ENCODE measurements around the gene MTHFD1L. TPM values are rescaled to one million over a fixed set of nuclear protein-coding genes. Genes with fewer than 3 reads are reported as not detected.

Gene MTHFD1L
- total and polyA plus RNA-seq, 9 donors, result 17.3 to 26.9 (median 24.9) TPM

- Histone ChIP-seq H3K27ac (ENCODE audit: low read length) (no peak overlapping the region), H3K27me3 (ENCODE audit: control insufficient read depth, insufficient read depth, low read length) (no peaks in the 10 kb centered on the region), H3K36me3 (ENCODE audit: control insufficient read depth, insufficient read depth, low read length) (no peaks in the 10 kb centered on the region), H3K4me1 (ENCODE audit: control insufficient read depth, insufficient read depth, low read length) (peaks cover 12% of the 10 kb centered on the region), H3K9me3 (replicated peaks; ENCODE audit: control insufficient read depth, low read depth, low read length) (no peaks in the 10 kb centered on the region), H3K4me3 (ENCODE audit: low read length) (no peak overlapping the region)
- 86% methylated on average over 6 of the region's 7 CpGs for WGBS (ENCODE audit: insufficient coverage)
- no peak for DNase-seq
Measured at GRCh38 chr6:150863213-150863928, 2.1 kb upstream of the MTHFD1L start.

DNA sequence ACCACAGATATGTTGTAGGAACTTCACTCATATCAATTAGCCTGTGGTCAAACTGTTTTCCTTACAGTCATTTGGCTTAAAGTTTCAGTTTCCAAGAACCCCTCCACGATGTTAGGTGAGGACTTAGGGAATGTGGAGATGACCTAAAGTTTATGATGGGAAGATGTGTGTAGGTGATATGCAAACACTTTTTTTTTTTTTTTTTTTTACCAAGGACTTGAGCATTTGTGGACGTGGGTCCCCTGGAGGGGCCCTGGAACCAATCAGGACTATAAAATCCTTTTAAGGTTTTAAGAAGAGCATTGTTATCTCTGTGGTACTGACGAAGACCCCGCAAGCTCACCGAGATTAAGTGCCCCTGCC is 478 bp upstream of the MTHFD1L start:
- DNase-seq, result no peak
- peak overlapping the region; percentile 87 for H3K4me3 ChIP-seq (ENCODE audit: low read length)
- WGBS (ENCODE audit: insufficient coverage), result no CpG with 5 or more reads among the region's 5 CpGs
- no peaks in the 10 kb centered on the region for H3K9me3 ChIP-seq (replicated peaks; ENCODE audit: control insufficient read depth, low read depth, low read length)
- no peaks in the 10 kb centered on the region for H3K36me3 ChIP-seq (ENCODE audit: control insufficient read depth, insufficient read depth, low read length)
- H3K27me3 ChIP-seq (ENCODE audit: control insufficient read depth, insufficient read depth, low read length), result no peaks in the 10 kb centered on the region
- peaks cover 12% of the 10 kb centered on the region for H3K4me1 ChIP-seq (ENCODE audit: control insufficient read depth, insufficient read depth, low read length)
- peak overlapping the region; percentile 91 for H3K27ac ChIP-seq (ENCODE audit: low read length)

GRCh38 chr6:150866147-150866990 is 867 bp downstream of the MTHFD1L start:
- under 1% methylated on average over 95 of the region's 95 CpGs for WGBS (ENCODE audit: insufficient coverage)
- Histone ChIP-seq H3K4me3 (ENCODE audit: low read length) (peak overlapping the region; percentile 87), H3K9me3 (replicated peaks; ENCODE audit: control insufficient read depth, low read depth, low read length) (no peaks in the 10 kb centered on the region), H3K4me1 (ENCODE audit: control insufficient read depth, insufficient read depth, low read length) (peaks cover 12% of the 10 kb centered on the region), H3K36me3 (ENCODE audit: control insufficient read depth, insufficient read depth, low read length) (no peaks in the 10 kb centered on the region), H3K27me3 (ENCODE audit: control insufficient read depth, insufficient read depth, low read length) (no peaks in the 10 kb centered on the region), H3K27ac (ENCODE audit: low read length) (peak overlapping the region; percentile 98)
- peak; percentile 96 for DNase-seq

GRCh38 chr6:150866991-150867501 is 1.5 kb downstream of the MTHFD1L start:
- Histone ChIP-seq H3K4me3 (ENCODE audit: low read length) (peak overlapping the region; percentile 87), H3K27me3 (ENCODE audit: control insufficient read depth, insufficient read depth, low read length) (no peaks in the 10 kb centered on the region), H3K36me3 (ENCODE audit: control insufficient read depth, insufficient read depth, low read length) (no peaks in the 10 kb centered on the region), H3K27ac (ENCODE audit: low read length) (peak overlapping the region; percentile 98), H3K9me3 (replicated peaks; ENCODE audit: control insufficient read depth, low read depth, low read length) (no peaks in the 10 kb centered on the region), H3K4me1 (ENCODE audit: control insufficient read depth, insufficient read depth, low read length) (peaks cover 12% of the 10 kb centered on the region)
- DNase-seq, result no peak
- 33% methylated on average over 10 of the region's 13 CpGs for WGBS (ENCODE audit: insufficient coverage)

DNA sequence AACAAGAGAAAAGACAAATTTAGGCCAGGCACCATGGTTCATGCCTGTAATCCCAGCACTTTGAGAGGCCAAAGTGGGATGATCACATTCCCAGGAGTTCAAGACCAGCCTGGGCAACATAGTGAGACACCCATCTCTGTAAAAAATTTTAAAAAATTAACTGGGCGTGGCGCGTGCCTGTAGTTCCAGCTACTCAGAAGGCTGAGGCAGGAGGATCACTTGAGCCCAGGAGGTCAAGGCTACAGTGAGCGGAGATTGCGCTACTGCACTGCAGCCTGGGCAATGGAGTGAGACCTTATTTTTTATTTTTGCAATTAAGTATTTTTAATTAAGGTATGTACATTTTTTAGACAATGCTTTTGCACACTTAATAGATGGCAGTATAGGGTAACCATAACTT is 3.3 kb downstream of the MTHFD1L start:
- no peak for DNase-seq
- Histone ChIP-seq H3K4me3 (ENCODE audit: low read length) (no peak overlapping the region), H3K4me1 (ENCODE audit: control insufficient read depth, insufficient read depth, low read length) (peaks cover 12% of the 10 kb centered on the region), H3K27me3 (ENCODE audit: control insufficient read depth, insufficient read depth, low read length) (no peaks in the 10 kb centered on the region), H3K36me3 (ENCODE audit: control insufficient read depth, insufficient read depth, low read length) (no peaks in the 10 kb centered on the region), H3K9me3 (replicated peaks; ENCODE audit: control insufficient read depth, low read depth, low read length) (no peaks in the 10 kb centered on the region), H3K27ac (ENCODE audit: low read length) (no peak overlapping the region)
- 85% methylated on average over 4 of the region's 5 CpGs for WGBS (ENCODE audit: insufficient coverage)

DNA sequence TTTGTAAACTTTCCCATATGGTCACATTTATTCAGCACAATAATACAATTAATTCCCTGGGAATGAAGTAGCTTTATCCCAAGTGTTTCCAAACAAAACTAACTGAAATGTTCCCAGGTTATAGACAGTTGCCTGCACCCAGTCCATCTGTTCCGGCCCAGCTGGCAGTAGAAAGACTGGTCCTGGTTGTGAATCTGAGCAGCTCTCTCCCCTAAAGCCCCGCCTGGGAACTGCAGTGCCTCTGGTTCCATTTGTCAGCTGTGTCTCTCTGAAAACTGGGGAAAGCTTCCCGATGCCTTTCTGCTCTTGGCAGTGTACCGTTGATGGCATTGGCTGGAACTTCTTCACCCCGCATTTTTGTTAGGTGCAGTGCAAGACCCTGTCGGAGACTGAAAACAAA is 8.7 kb downstream of the MTHFD1L start:
- WGBS (ENCODE audit: insufficient coverage), result 59% methylated on average over 4 of the region's 6 CpGs
- H3K27ac ChIP-seq (ENCODE audit: low read length), result peak overlapping the region; percentile 2
- H3K27me3 ChIP-seq (ENCODE audit: control insufficient read depth, insufficient read depth, low read length), result no peaks in the 10 kb centered on the region
- peaks cover 6% of the 10 kb centered on the region for H3K36me3 ChIP-seq (ENCODE audit: control insufficient read depth, insufficient read depth, low read length)
- peak; percentile 59 for DNase-seq
- H3K4me1 ChIP-seq (ENCODE audit: control insufficient read depth, insufficient read depth, low read length), result peaks cover 40% of the 10 kb centered on the region
- H3K9me3 ChIP-seq (replicated peaks; ENCODE audit: control insufficient read depth, low read depth, low read length), result no peaks in the 10 kb centered on the region
- no peak overlapping the region for H3K4me3 ChIP-seq (ENCODE audit: low read length)

GRCh38 chr6:150875841-150876240 is 10.3 kb downstream of the MTHFD1L start:
- WGBS (ENCODE audit: insufficient coverage), result no CpG with 5 or more reads among the region's 6 CpGs
- Histone ChIP-seq H3K27ac (ENCODE audit: low read length) (peak overlapping the region; percentile 57), H3K9me3 (replicated peaks; ENCODE audit: control insufficient read depth, low read depth, low read length) (no peaks in the 10 kb centered on the region), H3K27me3 (ENCODE audit: control insufficient read depth, insufficient read depth, low read length) (no peaks in the 10 kb centered on the region), H3K36me3 (ENCODE audit: control insufficient read depth, insufficient read depth, low read length) (peaks cover 6% of the 10 kb centered on the region), H3K4me1 (ENCODE audit: control insufficient read depth, insufficient read depth, low read length) (peaks cover 40% of the 10 kb centered on the region), H3K4me3 (ENCODE audit: low read length) (no peak overlapping the region)
- DNase-seq, result no peak

DNA sequence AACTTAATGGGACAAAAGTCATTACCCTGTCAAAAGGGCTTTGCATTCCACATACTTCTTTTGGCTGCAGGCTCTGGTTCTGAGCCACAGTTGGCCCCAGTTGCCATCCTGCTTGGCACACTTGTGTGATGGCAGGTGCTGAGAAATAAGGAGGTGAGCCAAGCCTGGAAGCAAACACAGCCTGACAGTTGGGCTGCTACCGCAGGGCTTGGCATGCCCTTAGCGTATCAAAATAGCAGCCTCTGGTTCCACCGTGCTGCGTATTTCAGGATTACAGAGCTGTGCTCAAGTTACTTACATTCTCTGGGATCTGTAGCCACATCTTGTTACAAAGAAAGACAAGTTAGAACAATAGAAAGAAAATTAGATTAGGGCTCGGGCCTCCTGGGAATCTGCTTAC is 11.1 kb downstream of the MTHFD1L start:
- Histone ChIP-seq H3K27ac (ENCODE audit: low read length) (peak overlapping the region; percentile 69), H3K4me1 (ENCODE audit: control insufficient read depth, insufficient read depth, low read length) (peaks cover 42% of the 10 kb centered on the region), H3K27me3 (ENCODE audit: control insufficient read depth, insufficient read depth, low read length) (no peaks in the 10 kb centered on the region), H3K36me3 (ENCODE audit: control insufficient read depth, insufficient read depth, low read length) (peaks cover 6% of the 10 kb centered on the region), H3K9me3 (replicated peaks; ENCODE audit: control insufficient read depth, low read depth, low read length) (no peaks in the 10 kb centered on the region), H3K4me3 (ENCODE audit: low read length) (no peak overlapping the region)
- DNase-seq, result peak; percentile 90
- WGBS (ENCODE audit: insufficient coverage), result 8% methylated on average over 2 of the region's 5 CpGs

DNA sequence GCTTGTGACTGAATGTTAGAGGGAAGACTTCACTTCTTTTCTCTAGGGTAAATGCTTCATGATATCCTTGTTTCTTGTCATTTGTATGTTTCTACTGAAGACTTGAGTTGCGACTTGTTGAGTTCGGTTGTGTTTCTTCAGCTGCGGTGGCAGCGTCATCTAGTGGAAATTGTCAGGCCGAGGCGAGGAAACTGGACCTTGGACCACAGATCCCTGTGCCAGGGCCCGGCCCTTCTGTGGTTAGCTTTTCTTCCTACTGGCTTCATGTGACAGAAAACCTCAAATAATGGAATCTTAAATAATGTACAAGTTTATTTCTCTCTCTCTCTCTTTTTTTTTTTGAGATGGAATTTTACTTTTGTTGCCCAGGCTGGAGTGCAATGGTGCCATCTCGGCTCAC is 12.4 kb downstream of the MTHFD1L start:
- Histone ChIP-seq H3K4me1 (ENCODE audit: control insufficient read depth, insufficient read depth, low read length) (peaks cover 47% of the 10 kb centered on the region), H3K9me3 (replicated peaks; ENCODE audit: control insufficient read depth, low read depth, low read length) (no peaks in the 10 kb centered on the region), H3K27ac (ENCODE audit: low read length) (no peak overlapping the region), H3K36me3 (ENCODE audit: control insufficient read depth, insufficient read depth, low read length) (peaks cover 6% of the 10 kb centered on the region), H3K27me3 (ENCODE audit: control insufficient read depth, insufficient read depth, low read length) (no peaks in the 10 kb centered on the region), H3K4me3 (ENCODE audit: low read length) (no peak overlapping the region)
- WGBS (ENCODE audit: insufficient coverage), result 97% methylated on average over 4 of the region's 8 CpGs
- no peak for DNase-seq
